Neural cell (in vitro differentiated cells): Measurements from ENCODE around the gene STK17B.

ENCODE experiments used
- CTCF ChIP-seq: fragments of 450-650 bp; IDR thresholded peaks from 2 replicates; pipeline ENCODE4 v1.5.1; 2014; ENCODE audit warnings: antibody characterized with exemption, mild to moderate bottlenecking, moderate library complexity; ENCODE audit not compliant: poor library complexity, severe bottlenecking
- POLR2AphosphoS5 ChIP-seq: IDR thresholded peaks from 2 replicates; pipeline ENCODE4 v1.6.1; 2012
- REST ChIP-seq: IDR thresholded peaks from 2 replicates; pipeline ENCODE4 v1.6.1; 2012; ENCODE audit warnings: borderline replicate concordance

GRCh38 chr2:196176142-196176738 lies 4.9 kb upstream of the STK17B start:
- TF ChIP-seq POLR2AphosphoS5 (no peak), CTCF (no peak), REST (no peak)
